BLaER1 treated with 17β-estradiol and CSF1 and Interleukin-3, amounts not matched to agents 10 nM and 100 nM (cell line): ENCODE data around the gene RPL3.

Experiments used
- H3K27ac ChIP-seq, 11 experiments: shearing (Covaris generic); formaldehyde crosslinking; 2 replicates each; pipeline ENCODE4 v1.8.1; 2022
- H3K27me3 ChIP-seq, 11 experiments: shearing (Covaris generic); formaldehyde crosslinking; 2 replicates each; pipeline ENCODE4 v1.8.1; 2022
- H3K36me3 ChIP-seq, 11 experiments: shearing (Covaris generic); formaldehyde crosslinking; 2 replicates each; pipeline ENCODE4 v1.8.1; 2022
- H3K4me1 ChIP-seq, 10 experiments: shearing (Covaris generic); formaldehyde crosslinking; 2 replicates each; pipeline ENCODE4 v1.8.1; 2022
- H3K4me2 ChIP-seq, 11 experiments: shearing (Covaris generic); formaldehyde crosslinking; 2 replicates each; pipeline ENCODE4 v1.8.1; 2022
- H3K4me3 ChIP-seq, 10 experiments: shearing (Covaris generic); formaldehyde crosslinking; 2 replicates each; pipeline ENCODE4 v1.8.1; 2022
- H3K9ac ChIP-seq, 11 experiments: shearing (Covaris generic); formaldehyde crosslinking; 2 replicates each; pipeline ENCODE4 v1.8.1; 2022
- H3K9me3 ChIP-seq, 11 experiments: shearing (Covaris generic); formaldehyde crosslinking; replicated peaks in 1 of 11; 2 replicates each; pipeline ENCODE4 v1.8.1; 2022
- H4K20me1 ChIP-seq, 11 experiments: shearing (Covaris generic); formaldehyde crosslinking; 2 replicates each; pipeline ENCODE4 v1.8.1; 2022
- Cebpa-rat ChIP-seq, 11 experiments: shearing (Covaris generic); IDR thresholded peaks; 2 replicates each; pipeline ENCODE4 v1.8.1; 2022

Gene RPL3

DNA sequence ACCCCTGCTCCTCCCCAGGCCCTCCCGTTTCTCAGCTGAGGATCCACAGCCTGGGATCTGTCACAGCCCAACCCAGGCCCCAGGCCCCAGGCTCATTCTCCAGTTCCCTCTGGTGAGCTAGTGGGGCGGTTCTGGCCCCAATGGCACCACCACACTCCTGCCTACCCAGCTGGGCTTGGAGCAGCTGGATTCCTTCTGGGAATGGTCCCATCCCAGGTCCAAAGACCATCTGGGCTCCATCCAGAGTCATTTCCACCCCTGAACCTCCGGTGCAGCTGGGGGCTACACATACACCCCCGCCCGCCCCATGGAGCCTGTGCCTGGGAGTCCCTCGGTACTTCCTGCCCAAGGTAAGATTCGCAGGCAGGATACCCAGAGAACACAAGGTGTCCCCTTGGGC lies 39.2 kb downstream of the RPL3 start:
- Histone ChIP-seq H3K9ac (no peak overlapping the region), H3K9me3 (peaks cover 5 to 23% (median 15%) of the 10 kb centered on the region in 11 experiments; a peak in 20 of 22 replicates), H3K27me3 (peaks cover 0 to 19% (median 0%) of the 10 kb centered on the region in 11 experiments; a peak in 4 of 22 replicates), H3K4me3 (no peak overlapping the region), H3K36me3 (no peaks in the 10 kb centered on the region), H3K4me2 (no peak overlapping the region), H3K27ac (no peak overlapping the region), H3K4me1 (peaks cover 0 to 44% (median 11%) of the 10 kb centered on the region in 10 experiments; a peak in 12 of 20 replicates), H4K20me1 (peaks cover 0 to 18% (median 0%) of the 10 kb centered on the region in 11 experiments; a peak in 3 of 22 replicates)
- no peak for TF ChIP-seq Cebpa-rat (IDR thresholded peaks at IDR 0.05)

DNA sequence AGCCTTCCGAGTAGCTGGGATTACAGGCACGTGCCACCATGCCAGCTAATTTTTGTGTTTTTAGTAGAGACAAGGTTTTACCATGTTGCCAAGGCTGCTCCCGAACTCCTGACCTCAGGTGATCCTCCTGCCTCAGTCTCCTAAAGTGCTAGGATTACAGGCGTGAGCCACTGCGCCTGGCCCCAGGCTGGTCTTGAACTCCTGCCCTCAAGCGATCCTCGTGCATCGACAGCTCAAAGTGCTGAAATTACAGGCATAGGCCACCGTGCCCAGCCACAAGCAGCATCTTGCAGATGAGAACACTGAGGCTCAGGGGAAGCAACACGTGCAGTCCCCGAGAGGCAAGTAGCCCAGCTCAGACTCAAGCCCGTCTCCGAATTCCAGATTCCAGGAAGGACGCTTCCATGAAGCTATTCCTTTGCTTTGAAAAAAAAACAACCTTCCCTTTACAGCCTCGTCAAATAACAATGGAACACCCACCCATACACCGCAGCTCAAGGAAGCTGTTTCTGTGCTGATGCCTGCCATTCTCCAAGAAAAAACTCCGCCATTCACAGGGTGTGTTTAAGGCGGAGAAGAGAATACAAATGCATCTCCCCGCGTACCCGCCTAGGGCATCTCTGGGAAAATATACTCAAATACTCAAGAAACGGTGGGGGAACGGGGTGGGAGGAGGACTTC lies 40.1 kb downstream of the RPL3 start:
- TF ChIP-seq Cebpa-rat (IDR thresholded peaks at IDR 0.05): no peak
- H3K27ac ChIP-seq: no peak overlapping the region
- H3K9ac ChIP-seq: no peak overlapping the region
- no peaks in the 10 kb centered on the region for H3K36me3 ChIP-seq
- peaks cover 0 to 44% (median 11%) of the 10 kb centered on the region in 10 experiments; a peak in 12 of 20 replicates for H3K4me1 ChIP-seq
- H3K4me3 ChIP-seq: no peak overlapping the region
- H4K20me1 ChIP-seq: peaks cover 0 to 18% (median 0%) of the 10 kb centered on the region in 11 experiments; a peak in 3 of 22 replicates
- H3K27me3 ChIP-seq: peaks cover 0 to 19% (median 0%) of the 10 kb centered on the region in 11 experiments; a peak in 4 of 22 replicates
- peaks cover 5 to 13% (median 10%) of the 10 kb centered on the region in 11 experiments; a peak in 18 of 22 replicates for H3K9me3 ChIP-seq
- no peak overlapping the region for H3K4me2 ChIP-seq

DNA sequence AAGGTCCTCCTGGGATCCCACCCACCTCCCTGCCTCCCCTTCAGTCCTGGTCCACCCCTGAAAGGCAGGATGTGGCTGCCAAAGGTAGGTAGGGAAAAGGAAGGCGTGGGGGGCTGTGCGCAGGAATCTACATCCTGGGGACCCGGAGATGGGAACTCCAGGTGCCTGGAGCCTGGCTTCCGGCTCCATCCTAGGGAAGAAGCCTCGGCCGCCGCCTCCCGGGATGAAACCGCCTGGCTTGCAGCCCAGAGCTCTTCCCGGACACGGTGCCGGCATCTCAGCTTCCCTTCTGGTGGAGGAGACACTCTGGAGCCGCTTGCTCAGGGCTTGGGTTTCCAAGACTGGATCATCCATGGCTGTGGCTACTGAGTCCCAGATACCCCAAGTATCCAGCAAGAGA lies 41.4 kb downstream of the RPL3 start:
- Histone ChIP-seq H3K27me3 (peaks cover 0 to 19% (median 0%) of the 10 kb centered on the region in 11 experiments; a peak in 4 of 22 replicates), H3K4me3 (no peak overlapping the region), H3K27ac (no peak overlapping the region), H4K20me1 (peaks cover 0 to 18% (median 0%) of the 10 kb centered on the region in 11 experiments; a peak in 3 of 22 replicates), H3K4me1 (peaks cover 0 to 39% (median 11%) of the 10 kb centered on the region in 10 experiments; a peak in 12 of 20 replicates), H3K9me3 (peaks cover 4 to 13% (median 10%) of the 10 kb centered on the region in 11 experiments; a peak in 18 of 22 replicates), H3K36me3 (no peaks in the 10 kb centered on the region), H3K9ac (no peak overlapping the region), H3K4me2 (peak overlapping the region in 3 of 11 experiments; percentile 31 to 54 (median 50); a peak in 5 of 22 replicates)
- TF ChIP-seq Cebpa-rat (IDR thresholded peaks at IDR 0.05): no peak

DNA sequence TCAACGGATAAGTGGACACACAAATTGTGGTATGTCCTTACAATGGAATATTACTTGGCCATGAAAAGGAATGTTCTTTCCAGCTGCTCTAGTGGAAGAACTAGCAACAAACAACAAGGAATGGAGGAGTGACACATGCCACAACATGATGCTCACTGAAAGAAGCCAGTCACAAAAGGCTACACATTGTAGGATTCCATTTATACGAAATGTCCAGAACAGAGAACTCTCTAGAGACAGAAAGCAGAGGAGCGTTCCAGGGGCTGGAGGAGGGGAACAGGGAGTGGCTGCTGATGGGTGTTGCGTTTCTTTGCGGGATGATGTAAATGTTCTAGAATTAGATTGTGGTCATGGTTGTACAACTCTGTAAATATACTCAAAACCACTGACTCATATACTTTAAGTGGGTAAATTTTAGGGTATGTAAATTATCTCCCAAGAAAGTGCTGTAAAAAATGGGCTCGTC lies 42.2 kb downstream of the RPL3 start:
- H3K27ac ChIP-seq: no peak overlapping the region
- H3K4me2 ChIP-seq: peak overlapping the region in 6 of 11 experiments; percentile 8 to 54 (median 29); a peak in 10 of 22 replicates

DNA sequence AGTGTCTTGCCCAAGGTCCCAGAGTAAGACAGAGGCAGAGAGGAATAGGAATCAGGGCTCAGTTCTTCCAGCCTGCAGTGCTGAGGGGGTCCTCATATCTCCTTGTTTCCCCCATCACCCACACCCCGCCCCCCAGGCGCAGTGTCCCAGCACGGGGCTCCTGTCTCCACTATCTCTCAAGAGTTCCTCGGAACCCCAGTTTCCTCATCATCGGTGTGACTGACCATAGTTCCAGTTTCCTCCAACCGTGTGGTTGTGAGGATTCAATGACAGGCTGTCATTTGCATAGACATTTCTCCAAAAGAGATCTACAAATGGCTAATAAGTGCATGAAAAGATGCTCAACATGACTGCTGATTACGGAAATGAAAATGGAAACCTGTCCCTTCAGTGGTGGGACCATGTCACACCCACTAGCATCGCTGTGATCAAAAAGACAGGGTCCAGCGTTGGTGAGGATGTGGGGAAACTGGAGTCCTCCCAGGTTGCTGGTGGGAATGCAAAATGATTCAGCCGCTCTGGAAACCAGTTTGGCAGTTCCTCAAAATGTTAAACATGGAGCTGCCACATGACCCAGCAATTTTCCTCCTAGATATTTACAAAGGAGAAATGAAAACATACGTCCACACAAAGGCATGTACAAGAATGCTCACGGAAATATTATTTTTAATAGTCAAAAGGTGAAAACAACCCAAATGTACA lies 42.8 kb downstream of the RPL3 start:
- Histone ChIP-seq H3K9me3 (peaks cover 4 to 13% (median 10%) of the 10 kb centered on the region in 11 experiments; a peak in 18 of 22 replicates), H4K20me1 (peaks cover 0 to 16% (median 0%) of the 10 kb centered on the region in 11 experiments; a peak in 2 of 22 replicates), H3K36me3 (no peaks in the 10 kb centered on the region), H3K9ac (no peak overlapping the region), H3K4me3 (no peak overlapping the region), H3K27me3 (peaks cover 0 to 19% (median 0%) of the 10 kb centered on the region in 11 experiments; a peak in 4 of 22 replicates), H3K27ac (no peak overlapping the region), H3K4me1 (peaks cover 0 to 25% (median 1%) of the 10 kb centered on the region in 10 experiments; a peak in 9 of 20 replicates), H3K4me2 (peak overlapping the region in 1 of 11 experiments; percentile 54; a peak in 3 of 22 replicates)
- TF ChIP-seq Cebpa-rat (IDR thresholded peaks at IDR 0.05): no peak

More for the DNA sequence above, 42.2 kb downstream of the RPL3 start:
- no peak overlapping the region for H3K4me3 ChIP-seq
- H4K20me1 ChIP-seq: peaks cover 0 to 18% (median 0%) of the 10 kb centered on the region in 11 experiments; a peak in 2 of 22 replicates
- peaks cover 0 to 31% (median 6%) of the 10 kb centered on the region in 10 experiments; a peak in 12 of 20 replicates for H3K4me1 ChIP-seq
- no peaks in the 10 kb centered on the region for H3K36me3 ChIP-seq
- TF ChIP-seq Cebpa-rat (IDR thresholded peaks at IDR 0.05): no peak
- peaks cover 0 to 19% (median 0%) of the 10 kb centered on the region in 11 experiments; a peak in 4 of 22 replicates for H3K27me3 ChIP-seq
- H3K9ac ChIP-seq: no peak overlapping the region
- peaks cover 4 to 13% (median 10%) of the 10 kb centered on the region in 11 experiments; a peak in 18 of 22 replicates for H3K9me3 ChIP-seq

DNA sequence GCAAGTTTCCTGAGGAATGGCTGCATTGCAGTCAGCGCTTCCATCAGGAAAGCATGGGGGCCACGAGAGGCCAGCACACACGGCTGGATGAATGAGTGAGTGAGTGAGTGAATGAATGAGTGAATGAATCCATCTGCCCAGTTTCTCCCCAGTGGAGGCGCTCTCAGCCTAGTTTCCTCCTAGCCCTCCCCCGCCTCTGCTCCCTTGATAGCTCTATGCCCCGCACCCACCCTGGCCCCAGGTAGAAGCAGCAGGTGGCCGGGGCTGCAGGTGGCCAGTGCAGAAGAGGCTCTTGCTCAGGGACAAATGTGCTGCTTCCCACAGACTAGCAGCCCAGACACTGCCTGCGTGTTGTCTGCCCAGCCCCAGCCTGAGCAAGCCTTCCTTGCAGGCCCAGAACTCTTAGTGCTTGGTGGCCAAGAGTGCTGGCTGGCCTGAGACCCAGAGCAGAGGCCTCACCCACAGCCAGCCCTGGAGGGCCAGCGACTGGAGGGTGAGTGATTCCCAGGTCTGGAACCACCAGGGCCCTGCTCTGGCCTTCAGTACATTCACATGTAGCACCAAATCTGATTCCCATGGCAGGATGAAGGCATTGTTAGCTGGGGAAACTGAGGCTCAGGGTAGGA lies 43.5 kb downstream of the RPL3 start:
- Histone ChIP-seq H3K27ac (no peak overlapping the region), H4K20me1 (peaks cover 0 to 18% (median 0%) of the 10 kb centered on the region in 11 experiments; a peak in 2 of 22 replicates), H3K9me3 (peaks cover 5 to 16% (median 10%) of the 10 kb centered on the region in 11 experiments; a peak in 20 of 22 replicates), H3K27me3 (peaks cover 0 to 19% (median 0%) of the 10 kb centered on the region in 11 experiments; a peak in 4 of 22 replicates), H3K4me2 (no peak overlapping the region; a peak in 2 of 22 replicates), H3K36me3 (no peaks in the 10 kb centered on the region), H3K9ac (no peak overlapping the region), H3K4me3 (no peak overlapping the region), H3K4me1 (peaks cover 0 to 24% (median 0%) of the 10 kb centered on the region in 10 experiments; a peak in 6 of 20 replicates)
- TF ChIP-seq Cebpa-rat (IDR thresholded peaks at IDR 0.05): no peak

DNA sequence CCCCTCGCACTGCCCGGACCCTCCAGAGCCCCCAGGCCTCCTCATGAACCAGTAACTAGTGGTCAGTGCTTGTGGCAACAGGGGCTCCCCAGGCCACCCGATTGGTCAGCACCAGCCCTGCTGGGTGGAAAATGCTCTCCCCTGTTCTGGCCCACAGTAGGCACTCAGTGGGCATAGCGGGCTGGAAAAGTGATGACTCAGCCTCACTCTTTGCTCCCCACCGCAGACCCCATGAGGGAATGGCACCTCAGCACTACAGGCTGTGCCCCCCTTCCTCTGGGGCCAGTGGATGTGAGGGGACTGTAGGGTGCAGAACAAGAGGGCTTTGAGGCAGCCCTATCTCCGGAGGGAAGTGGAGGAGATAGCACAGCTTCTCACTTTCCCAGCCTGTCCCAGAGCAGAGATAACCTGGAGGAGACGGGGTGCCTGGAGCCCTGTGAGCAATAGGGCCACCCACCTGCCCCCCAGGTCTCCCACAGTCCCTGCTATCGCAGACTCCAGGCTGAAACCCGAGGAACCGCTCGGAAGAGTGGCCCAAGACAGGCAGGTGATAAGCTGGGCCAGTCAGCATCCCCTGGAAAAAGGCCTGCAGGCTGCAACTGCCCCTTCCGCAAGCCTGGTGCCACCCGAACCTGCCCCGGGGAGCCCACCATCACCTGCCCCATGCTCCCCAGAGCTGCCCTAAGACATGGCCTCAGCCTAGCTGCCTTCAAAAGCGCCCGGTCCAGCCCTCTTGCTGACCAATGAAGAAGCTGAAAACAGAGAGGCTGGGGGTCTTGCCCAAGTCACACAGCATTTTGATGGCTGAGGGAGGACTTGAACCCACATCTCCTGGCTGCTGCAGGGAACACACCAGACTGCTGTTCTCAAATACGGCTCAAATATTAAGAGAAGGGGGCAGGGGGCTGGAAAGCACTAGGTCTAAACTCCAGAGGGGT lies 45.2 kb downstream of the RPL3 start:
- Histone ChIP-seq H3K9ac (no peak overlapping the region), H3K4me1 (peaks cover 0 to 24% (median 0%) of the 10 kb centered on the region in 10 experiments; a peak in 6 of 20 replicates), H3K27ac (no peak overlapping the region), H3K4me3 (no peak overlapping the region), H3K36me3 (no peaks in the 10 kb centered on the region), H3K27me3 (peaks cover 0 to 16% (median 0%) of the 10 kb centered on the region in 11 experiments; a peak in 4 of 22 replicates), H3K9me3 (peaks cover 5 to 17% (median 10%) of the 10 kb centered on the region in 11 experiments; a peak in 20 of 22 replicates), H4K20me1 (peaks cover 0 to 13% (median 0%) of the 10 kb centered on the region in 11 experiments; a peak in 2 of 22 replicates), H3K4me2 (no peak overlapping the region)
- TF ChIP-seq Cebpa-rat (IDR thresholded peaks at IDR 0.05): no peak
